Measurements from ENCODE around the gene L1TD1.

DNA sequence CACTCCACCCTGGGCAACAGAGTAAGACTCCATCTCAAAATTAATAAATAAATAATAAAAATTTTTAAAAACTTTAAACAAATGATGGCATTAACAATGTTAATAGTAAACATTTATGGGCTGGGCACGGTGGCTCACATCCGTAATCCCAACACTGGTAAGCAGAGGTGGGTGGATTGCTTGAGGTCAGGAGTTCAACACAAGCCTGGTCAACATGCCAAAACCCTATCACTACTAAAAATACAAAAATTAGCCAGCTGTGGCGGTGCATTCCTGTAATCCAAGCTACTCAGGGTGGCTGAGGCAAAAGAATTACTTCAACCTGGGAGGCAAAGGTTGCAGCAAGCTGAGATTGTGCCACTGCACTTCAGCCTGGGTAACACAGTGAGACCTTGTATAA, 9.0 kb upstream of the L1TD1 start:
- TF ChIP-seq CTCF (IDR thresholded peaks at IDR 0.05): no peak
- TF ChIP-seq, protein P1, sequence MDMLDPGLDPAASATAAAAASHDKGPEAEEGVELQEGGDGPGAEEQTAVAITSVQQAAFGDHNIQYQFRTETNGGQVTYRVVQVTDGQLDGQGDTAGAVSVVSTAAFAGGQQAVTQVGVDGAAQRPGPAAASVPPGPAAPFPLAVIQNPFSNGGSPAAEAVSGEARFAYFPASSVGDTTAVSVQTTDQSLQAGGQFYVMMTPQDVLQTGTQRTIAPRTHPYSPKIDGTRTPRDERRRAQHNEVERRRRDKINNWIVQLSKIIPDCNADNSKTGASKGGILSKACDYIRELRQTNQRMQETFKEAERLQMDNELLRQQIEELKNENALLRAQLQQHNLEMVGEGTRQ (IDR thresholded peaks at IDR 0.05): no peak
- TF ChIP-seq POLR2A (IDR thresholded peaks at IDR 0.05; ENCODE audit: low read length): no peak
- no peak for TF ChIP-seq EP300 (IDR thresholded peaks at IDR 0.05)
- no peak for TF ChIP-seq CBX2 (IDR thresholded peaks at IDR 0.05; ENCODE audit: borderline replicate concordance, low read depth)
- TF ChIP-seq JUN (IDR thresholded peaks at IDR 0.05): no peak
- TF ChIP-seq PHF8 (IDR thresholded peaks at IDR 0.05; ENCODE audit: borderline replicate concordance, low read depth): no peak
- TF ChIP-seq MAFK (IDR thresholded peaks at IDR 0.05; ENCODE audit: partially characterized antibody): no peak
- TF ChIP-seq FOSL2 (IDR thresholded peaks at IDR 0.05): no peak
- no peak for TF ChIP-seq FOSL2 (CRISPR knock-in tag; IDR thresholded peaks at IDR 0.05)
- no peak for TF ChIP-seq BHLHE40 (IDR thresholded peaks at IDR 0.05; ENCODE audit: low read depth, low read length)
- TF ChIP-seq CEBPB (IDR thresholded peaks at IDR 0.05): no peak
- TF ChIP-seq KDM5A (IDR thresholded peaks at IDR 0.05): no peak

All from A549 (cell line).